ENCODE results near the gene NAT8L. TPM values are rescaled to one million over a fixed set of nuclear protein-coding genes. Genes with fewer than 3 reads are reported as not detected.

The NAT8L gene
- total RNA-seq, 3 donors from 2014 or later, result 2.5 to 13.6 (median 2.9) TPM

- intact Hi-C loops (cut with DNase I; ENCODE audit: low total_unique reads), result no loop called here
Observed at GRCh38 chr4:2066011-2066551, 7.0 kb downstream of the NAT8L start.

DNA sequence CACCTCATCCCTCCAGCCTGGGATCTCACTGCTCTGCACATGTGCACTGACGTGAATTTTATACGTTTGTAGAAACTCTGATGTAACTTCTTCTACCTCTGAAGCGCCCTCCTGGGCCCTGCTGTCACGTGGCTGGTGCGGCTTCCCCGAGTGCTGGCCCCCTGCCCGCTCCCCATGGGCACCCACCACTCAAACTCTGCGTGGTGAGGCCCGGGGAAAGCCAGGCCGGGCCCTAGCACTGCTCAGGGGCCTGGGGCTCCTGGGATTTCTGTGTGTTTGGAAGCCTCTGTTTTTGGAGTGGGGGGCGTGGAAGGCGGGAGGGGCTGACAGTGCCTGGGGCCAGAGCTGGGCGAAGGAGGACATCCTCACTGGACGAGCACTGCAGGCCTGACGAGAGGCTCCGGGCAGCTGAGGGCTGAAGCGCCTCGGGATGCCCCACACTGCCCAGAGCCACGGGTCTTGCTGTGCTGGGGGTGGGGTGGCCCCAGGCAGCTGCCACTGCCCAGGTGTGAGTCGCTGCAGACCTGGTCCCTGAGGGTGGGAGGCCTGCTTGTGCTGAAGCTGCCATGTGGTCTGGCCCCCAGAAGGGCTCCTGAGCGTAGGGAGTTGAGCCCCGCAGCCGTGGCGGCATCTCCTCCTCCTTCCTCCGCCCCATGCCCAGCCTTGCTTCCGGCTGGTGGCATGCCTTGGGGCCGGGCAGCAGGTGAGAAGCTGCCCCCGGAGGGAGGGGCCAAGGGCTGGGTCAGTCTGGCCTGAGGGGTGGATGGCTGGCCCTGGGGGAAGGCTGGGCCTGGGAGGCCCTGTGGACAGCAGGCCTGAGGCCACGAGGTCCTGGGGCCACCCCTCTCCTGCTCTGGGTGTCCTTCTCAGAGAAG is 7.7 kb downstream of the NAT8L start:
- Histone ChIP-seq H3K27ac (no peak overlapping the region), H3K27me3 (peaks cover 0 to 18% of the 10 kb centered on the region in 2 donors), H3K4me1 (no peaks in the 10 kb centered on the region), H3K9me3 (no peaks in the 10 kb centered on the region), H3K36me3 (no peaks in the 10 kb centered on the region), H3K4me3 (no peak overlapping the region)
- no peak for DNase-seq (ENCODE audit: low spot score in 2 of 2)
- intact Hi-C loops (cut with DNase I; ENCODE audit: low total_unique reads), result no loop called here
- TF ChIP-seq, protein P1, sequence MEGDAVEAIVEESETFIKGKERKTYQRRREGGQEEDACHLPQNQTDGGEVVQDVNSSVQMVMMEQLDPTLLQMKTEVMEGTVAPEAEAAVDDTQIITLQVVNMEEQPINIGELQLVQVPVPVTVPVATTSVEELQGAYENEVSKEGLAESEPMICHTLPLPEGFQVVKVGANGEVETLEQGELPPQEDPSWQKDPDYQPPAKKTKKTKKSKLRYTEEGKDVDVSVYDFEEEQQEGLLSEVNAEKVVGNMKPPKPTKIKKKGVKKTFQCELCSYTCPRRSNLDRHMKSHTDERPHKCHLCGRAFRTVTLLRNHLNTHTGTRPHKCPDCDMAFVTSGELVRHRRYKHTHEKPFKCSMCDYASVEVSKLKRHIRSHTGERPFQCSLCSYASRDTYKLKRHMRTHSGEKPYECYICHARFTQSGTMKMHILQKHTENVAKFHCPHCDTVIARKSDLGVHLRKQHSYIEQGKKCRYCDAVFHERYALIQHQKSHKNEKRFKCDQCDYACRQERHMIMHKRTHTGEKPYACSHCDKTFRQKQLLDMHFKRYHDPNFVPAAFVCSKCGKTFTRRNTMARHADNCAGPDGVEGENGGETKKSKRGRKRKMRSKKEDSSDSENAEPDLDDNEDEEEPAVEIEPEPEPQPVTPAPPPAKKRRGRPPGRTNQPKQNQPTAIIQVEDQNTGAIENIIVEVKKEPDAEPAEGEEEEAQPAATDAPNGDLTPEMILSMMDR (IDR thresholded peaks at IDR 0.05), result no peak
- no peak for TF ChIP-seq POLR2A (IDR thresholded peaks at IDR 0.05)
- TF ChIP-seq POLR2AphosphoS5 (IDR thresholded peaks at IDR 0.05), result no peak

More at GRCh38 chr4:2066011-2066551, 7.0 kb downstream of the NAT8L start:
- no peaks in the 10 kb centered on the region for H3K4me1 ChIP-seq
- no peak overlapping the region for H3K4me3 ChIP-seq
- no peak for TF ChIP-seq POLR2A (IDR thresholded peaks at IDR 0.05)
- TF ChIP-seq, protein P1 (IDR thresholded peaks at IDR 0.05), result no peak
- no peak for TF ChIP-seq POLR2AphosphoS5 (IDR thresholded peaks at IDR 0.05)
- no peak for DNase-seq (ENCODE audit: low spot score in 2 of 2)
- no peaks in the 10 kb centered on the region for H3K36me3 ChIP-seq
- H3K27me3 ChIP-seq, result peaks cover 0 to 26% of the 10 kb centered on the region in 2 donors
- H3K27ac ChIP-seq, result no peak overlapping the region
- H3K9me3 ChIP-seq, result no peaks in the 10 kb centered on the region

DNA sequence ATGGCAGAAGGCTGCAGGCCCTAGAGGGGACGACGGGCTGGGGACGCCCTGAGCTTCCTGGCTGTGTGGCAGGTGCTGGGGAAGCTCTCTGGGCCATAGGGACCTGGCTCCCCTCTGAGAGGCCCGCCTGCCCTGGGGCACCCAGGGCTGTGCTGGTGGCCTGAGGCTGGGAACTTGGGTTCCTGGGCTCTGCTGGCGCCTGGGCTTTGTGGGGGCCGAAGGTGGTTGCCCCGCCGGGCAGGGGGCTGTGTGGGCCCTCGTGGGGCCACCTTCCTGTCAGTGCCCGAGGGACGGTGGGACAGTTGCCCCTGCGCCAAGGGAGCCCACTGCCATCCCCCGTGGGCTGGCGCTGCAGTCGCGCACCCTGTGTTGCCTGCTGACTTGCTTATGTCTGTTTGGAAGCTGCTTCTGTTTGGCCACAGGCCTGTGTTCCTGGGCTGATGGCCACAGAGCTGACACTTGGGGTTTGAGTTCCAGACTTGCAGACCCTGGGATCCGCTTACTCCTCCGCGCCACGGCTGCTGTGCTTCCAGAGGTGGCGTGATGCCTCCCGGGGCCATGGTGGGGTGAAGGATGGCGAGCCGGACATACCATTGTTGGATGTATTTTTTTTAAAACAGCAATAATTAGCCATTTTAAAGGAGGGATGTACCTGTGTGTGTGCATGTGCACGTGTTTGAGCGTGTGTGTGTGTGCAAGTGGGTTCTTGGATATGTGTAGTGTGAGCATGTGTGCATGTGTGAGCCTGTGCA is 8.5 kb downstream of the NAT8L start:
- no peaks in the 10 kb centered on the region for H3K4me1 ChIP-seq
- H3K27me3 ChIP-seq, result peaks cover 0 to 15% of the 10 kb centered on the region in 2 donors
- DNase-seq (ENCODE audit: low spot score in 2 of 2), result no peak
- H3K4me3 ChIP-seq, result no peak overlapping the region
- H3K27ac ChIP-seq, result no peak overlapping the region
- intact Hi-C loops (cut with DNase I; ENCODE audit: low total_unique reads), result no loop called here
- TF ChIP-seq, protein P1 (IDR thresholded peaks at IDR 0.05), result no peak
- no peak for TF ChIP-seq POLR2AphosphoS5 (IDR thresholded peaks at IDR 0.05)
- TF ChIP-seq POLR2A (IDR thresholded peaks at IDR 0.05), result no peak
- H3K9me3 ChIP-seq, result no peaks in the 10 kb centered on the region
- H3K36me3 ChIP-seq, result no peaks in the 10 kb centered on the region

- H3K36me3 ChIP-seq, result no peaks in the 10 kb centered on the region
Observed at GRCh38 chr4:2068198-2068470, 9.0 kb downstream of the NAT8L start.

More at GRCh38 chr4:2068198-2068470, 9.0 kb downstream of the NAT8L start:
- H3K4me3 ChIP-seq, result no peak overlapping the region
- DNase-seq (ENCODE audit: low spot score in 2 of 2), result no peak
- intact Hi-C loops (cut with DNase I; ENCODE audit: low total_unique reads), result no loop called here
- H3K27ac ChIP-seq, result no peak overlapping the region
- H3K9me3 ChIP-seq, result no peaks in the 10 kb centered on the region
- no peaks in the 10 kb centered on the region for H3K4me1 ChIP-seq
- H3K27me3 ChIP-seq, result peaks cover 0 to 15% of the 10 kb centered on the region in 2 donors
- TF ChIP-seq POLR2AphosphoS5 (IDR thresholded peaks at IDR 0.05) (no peak), POLR2A (IDR thresholded peaks at IDR 0.05) (no peak)
- TF ChIP-seq, protein P1 (IDR thresholded peaks at IDR 0.05), result no peak

All from breast epithelium (tissue), 4 donors.